Breast epithelium (tissue), 4 donors: Measurements from ENCODE around the gene DIP2A. TPM values are rescaled to one million over a fixed set of nuclear protein-coding genes. Genes with fewer than 3 reads are reported as not detected.
"Not testable (repeated sequence)": the region's sequence is repeated elsewhere in the genome, so short reads cannot be mapped to it uniquely, and the experiment has no call there.

ENCODE experiments used
- DNase-seq, 2 donors: peaks; one replicate each; pipeline ENCODE4 v3.0.0-alpha.2; 2019; ENCODE audit warnings: low spot score in 2 of 2
- H3K27ac ChIP-seq, 2 donors: fragments of 200-600 bp; sonication (generic) in 1 of 2; one replicate each; pipeline ENCODE4 v1.5.1; 2016 to 2019; ENCODE audit warnings: mild to moderate bottlenecking in 1 of 2
- H3K27me3 ChIP-seq, 2 donors: fragments of 200-600 bp; sonication (generic) in 1 of 2; one replicate each; pipeline versions ENCODE4 v1.5.1 to v1.6.0; 2017 to 2019; ENCODE audit warnings: control low read depth in 1 of 2, mild to moderate bottlenecking in 1 of 2
- H3K36me3 ChIP-seq: fragments of 200-600 bp; one replicate; pipeline ENCODE4 v1.5.1; 2019
- H3K4me1 ChIP-seq, 2 donors: fragments of 200-600 bp; sonication (generic); one replicate each; pipeline ENCODE4 v1.5.1; 2016 to 2019; ENCODE audit warnings: control low read depth in 1 of 2
- H3K4me3 ChIP-seq, 3 donors: fragments of 200-600 bp; sonication (generic); 1 replicate in 2 of 3; 2 replicates in 1 of 3; pipeline ENCODE4 v1.5.1; 2016 to 2019; ENCODE audit warnings: mild to moderate bottlenecking in 3 of 3, moderate library complexity in 2 of 3
- H3K9me3 ChIP-seq, 2 donors: fragments of 200-600 bp; sonication (generic) in 1 of 2; one replicate each; pipeline ENCODE4 v1.5.1; 2016 to 2019; ENCODE audit warnings: control low read depth in 1 of 2
- POLR2A ChIP-seq: fragments of 450-650 bp; IDR thresholded peaks from one replicate; pipeline ENCODE4 v1.6.1; 2016; ENCODE audit warnings: antibody characterized with exemption, mild to moderate bottlenecking, moderate library complexity
- POLR2AphosphoS5 ChIP-seq, 3 donors: sonication (generic); formaldehyde crosslinking; IDR thresholded peaks; one replicate each; pipeline ENCODE4 v1.6.1; 2017; ENCODE audit warnings: antibody characterized with exemption in 3 of 3
- intact Hi-C: fragments of 100-400 bp; cut with DNase I; formaldehyde crosslinking; loops from one replicate; pipeline ENCODE4 v1.15.1; 2023; ENCODE audit warnings: low total_unique reads
- total RNA-seq, 3 donors: library from RNA; depleted of rRNA; stranded (reverse); fragments of >200 nt; gene quantifications; one replicate each; pipeline ENCODE4 v1.1.0, GENCODE V29; 2016
- TF ChIP-seq, protein P1 (sequence below), 3 donors: fragments of 450-650 bp; IDR thresholded peaks; one replicate each; pipeline ENCODE4 v1.5.1; 2016 to 2017; ENCODE audit warnings: antibody characterized with exemption in 3 of 3, mild to moderate bottlenecking in 3 of 3, moderate library complexity in 3 of 3

The DIP2A gene
- total RNA-seq, 3 donors from 2014 or later: 32.6 to 43.9 (median 42.0) TPM

DNA sequence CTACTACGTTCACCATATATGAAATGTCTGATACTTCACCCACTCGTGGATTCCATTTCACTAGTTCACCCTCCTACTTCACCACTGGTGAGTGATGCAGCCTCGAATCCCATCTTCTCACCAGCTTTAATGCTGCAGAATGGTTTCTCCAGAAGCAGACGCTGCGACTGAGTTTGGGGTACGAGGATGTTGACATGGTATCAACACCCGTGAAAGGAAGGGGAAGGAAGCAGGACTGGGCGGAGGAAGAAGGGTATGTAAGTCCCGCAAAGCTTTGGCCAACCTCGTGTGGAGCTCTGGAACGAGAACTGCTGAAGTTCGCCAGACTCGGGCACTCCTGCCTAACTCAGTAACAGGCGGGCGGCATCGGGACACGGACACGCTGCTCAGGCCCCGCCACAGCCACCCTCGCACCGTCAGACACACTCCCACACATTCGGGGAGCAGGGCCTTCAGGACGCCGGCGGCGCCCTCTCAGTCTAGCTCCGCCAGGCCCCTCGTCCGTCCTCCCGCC, 833 bp upstream of the DIP2A start:
- TF ChIP-seq POLR2AphosphoS5 (IDR thresholded peaks at IDR 0.05) (no peak), POLR2A (no peak)
- Histone ChIP-seq H3K4me3 (peak overlapping the region; percentile 96), H3K4me1 (peaks cover 0 to 3% of the 10 kb centered on the region in 2 donors), H3K27me3 (no peaks in the 10 kb centered on the region), H3K9me3 (no peaks in the 10 kb centered on the region), H3K27ac (peak overlapping the region; percentile 85 to 88), H3K36me3 (no peaks in the 10 kb centered on the region)
- intact Hi-C loops: loop anchor here (2.0 kb wide), 1 partner anchor 37 kb away; no protein-coding TSS in a partner anchor
- no peak for DNase-seq

DNA sequence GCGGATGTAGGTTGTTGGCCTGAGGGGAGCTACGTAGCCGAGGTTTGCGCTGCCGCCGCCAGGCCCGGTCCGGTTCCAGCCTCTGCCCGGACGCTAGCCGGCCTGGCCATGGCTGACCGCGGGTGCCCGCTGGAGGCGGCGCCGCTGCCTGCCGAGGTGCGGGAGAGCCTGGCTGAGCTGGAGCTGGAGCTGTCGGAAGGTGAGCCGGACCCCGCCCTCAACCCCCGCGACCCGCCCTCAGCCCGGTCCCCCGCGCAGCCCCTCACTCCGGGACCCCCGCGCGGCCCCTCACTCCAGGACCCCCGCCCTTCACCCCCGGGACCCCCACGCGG, 299 bp downstream of the DIP2A start:
- peak overlapping the region; percentile 96 for H3K4me3 ChIP-seq
- intact Hi-C loops: no loop called here
- H3K27me3 ChIP-seq: no peaks in the 10 kb centered on the region
- TF ChIP-seq, protein P1, sequence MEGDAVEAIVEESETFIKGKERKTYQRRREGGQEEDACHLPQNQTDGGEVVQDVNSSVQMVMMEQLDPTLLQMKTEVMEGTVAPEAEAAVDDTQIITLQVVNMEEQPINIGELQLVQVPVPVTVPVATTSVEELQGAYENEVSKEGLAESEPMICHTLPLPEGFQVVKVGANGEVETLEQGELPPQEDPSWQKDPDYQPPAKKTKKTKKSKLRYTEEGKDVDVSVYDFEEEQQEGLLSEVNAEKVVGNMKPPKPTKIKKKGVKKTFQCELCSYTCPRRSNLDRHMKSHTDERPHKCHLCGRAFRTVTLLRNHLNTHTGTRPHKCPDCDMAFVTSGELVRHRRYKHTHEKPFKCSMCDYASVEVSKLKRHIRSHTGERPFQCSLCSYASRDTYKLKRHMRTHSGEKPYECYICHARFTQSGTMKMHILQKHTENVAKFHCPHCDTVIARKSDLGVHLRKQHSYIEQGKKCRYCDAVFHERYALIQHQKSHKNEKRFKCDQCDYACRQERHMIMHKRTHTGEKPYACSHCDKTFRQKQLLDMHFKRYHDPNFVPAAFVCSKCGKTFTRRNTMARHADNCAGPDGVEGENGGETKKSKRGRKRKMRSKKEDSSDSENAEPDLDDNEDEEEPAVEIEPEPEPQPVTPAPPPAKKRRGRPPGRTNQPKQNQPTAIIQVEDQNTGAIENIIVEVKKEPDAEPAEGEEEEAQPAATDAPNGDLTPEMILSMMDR (IDR thresholded peaks at IDR 0.05): no peak
- TF ChIP-seq POLR2A: no peak
- TF ChIP-seq POLR2AphosphoS5 (IDR thresholded peaks at IDR 0.05): no peak
- H3K36me3 ChIP-seq: no peaks in the 10 kb centered on the region
- peak overlapping the region; percentile 85 to 88 for H3K27ac ChIP-seq
- H3K9me3 ChIP-seq: no peaks in the 10 kb centered on the region
- H3K4me1 ChIP-seq: peaks cover 0 to 3% of the 10 kb centered on the region in 2 donors
- no peak for DNase-seq

DNA sequence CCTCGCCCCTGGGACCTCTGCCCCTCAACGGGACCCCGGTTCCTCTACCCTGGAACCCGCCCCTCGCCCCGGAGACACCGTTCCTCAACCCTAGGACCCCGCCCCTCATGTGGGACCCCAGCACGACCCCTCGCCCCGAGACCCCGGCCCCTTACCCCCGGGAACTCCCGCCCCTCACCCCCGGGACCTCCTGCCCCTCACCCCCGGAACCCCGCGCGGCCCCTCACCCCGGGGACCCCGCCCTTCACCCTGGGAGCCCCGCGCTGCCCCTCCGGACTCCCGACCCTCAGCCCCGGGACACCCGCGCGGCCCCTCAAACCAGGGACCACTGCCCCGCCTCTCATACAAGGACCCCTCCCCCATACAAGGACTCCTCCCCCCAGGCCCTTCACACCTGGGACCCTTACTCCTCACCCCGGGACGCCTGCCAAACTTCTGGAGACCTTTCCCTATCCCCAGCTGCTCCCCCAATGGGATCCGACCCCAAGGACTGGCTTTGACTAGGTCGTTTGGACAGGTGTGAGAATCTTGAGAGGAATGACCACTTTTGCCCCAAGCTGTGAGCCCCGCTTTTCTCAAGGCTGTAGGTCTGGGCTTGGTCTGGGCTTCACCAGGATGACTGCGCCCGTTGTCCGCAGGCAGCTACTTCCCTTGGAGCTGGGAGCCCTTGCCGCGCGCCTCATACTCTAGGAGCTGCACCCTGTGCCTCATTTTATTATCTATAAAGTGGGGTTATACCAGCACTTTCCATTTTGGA, 843 bp downstream of the DIP2A start:
- intact Hi-C loops: loop anchor here (5.0 kb wide), 1 partner anchor 322 kb away; no protein-coding TSS in a partner anchor
- Histone ChIP-seq H3K4me1 (peaks cover 0 to 3% of the 10 kb centered on the region in 2 donors), H3K27me3 (no peaks in the 10 kb centered on the region), H3K4me3 (peak overlapping the region; percentile 96), H3K36me3 (no peaks in the 10 kb centered on the region), H3K9me3 (no peaks in the 10 kb centered on the region), H3K27ac (peak overlapping the region; percentile 85 to 88)
- DNase-seq: peak in 1 of 2 donors; percentile 27
- TF ChIP-seq POLR2AphosphoS5 (IDR thresholded peaks at IDR 0.05) (no peak), POLR2A (no peak)
- TF ChIP-seq, protein P1 (IDR thresholded peaks at IDR 0.05): no peak

DNA sequence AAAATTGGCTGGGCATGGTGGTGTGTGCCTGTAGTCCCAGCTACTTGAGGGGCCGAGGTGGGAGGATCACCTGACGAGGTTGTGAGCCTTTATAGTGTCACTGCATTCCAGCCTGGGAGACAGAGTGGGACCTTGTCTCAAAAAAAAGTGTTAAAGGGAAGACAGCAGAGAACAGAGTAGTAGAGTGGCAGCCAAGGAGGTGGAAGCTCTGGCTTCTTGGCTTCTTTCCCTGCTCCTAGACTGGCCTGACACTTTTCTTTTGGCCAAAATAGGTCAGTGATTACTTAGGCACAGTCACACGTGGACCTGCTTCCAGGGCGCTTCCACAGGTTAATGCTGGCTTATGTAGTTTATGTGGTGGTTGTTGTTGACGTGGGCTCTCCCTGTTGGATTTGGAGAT, 3.2 kb downstream of the DIP2A start:
- Histone ChIP-seq H3K9me3 (no peaks in the 10 kb centered on the region), H3K27me3 (no peaks in the 10 kb centered on the region), H3K27ac (peak overlapping the region in 1 of 2 donors; percentile 14), H3K4me1 (peaks cover 0 to 3% of the 10 kb centered on the region in 2 donors), H3K36me3 (no peaks in the 10 kb centered on the region), H3K4me3 (no peak overlapping the region)
- TF ChIP-seq, protein P1 (IDR thresholded peaks at IDR 0.05): no peak
- TF ChIP-seq POLR2A (no peak), POLR2AphosphoS5 (IDR thresholded peaks at IDR 0.05) (no peak)
- intact Hi-C loops: loop anchor here (5.0 kb wide), 1 partner anchor 325 kb away; no protein-coding TSS in a partner anchor
- no peak for DNase-seq

DNA sequence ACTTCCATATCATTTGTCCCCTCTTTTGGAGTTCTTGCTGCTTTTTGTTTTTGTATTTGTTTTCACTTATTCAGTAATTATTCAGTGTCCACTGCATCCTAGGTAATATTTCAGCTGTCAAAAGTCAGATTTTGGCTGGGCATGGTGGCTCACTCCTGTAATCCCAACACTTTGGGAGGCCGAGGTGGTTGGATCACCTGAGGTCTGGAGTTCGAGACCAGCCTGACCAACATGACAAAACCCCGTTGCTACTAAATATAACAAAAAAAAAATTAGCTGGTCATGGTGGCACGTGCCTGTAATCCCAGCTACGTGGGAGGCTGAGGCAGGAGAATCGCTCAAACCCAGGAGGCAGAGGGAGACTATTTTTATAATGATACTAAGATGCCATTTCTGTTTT, 6.5 kb downstream of the DIP2A start:
- H3K9me3 ChIP-seq, H3K36me3 ChIP-seq, DNase-seq, H3K4me3 ChIP-seq, intact Hi-C loops, H3K27me3 ChIP-seq, H3K27ac ChIP-seq, H3K4me1 ChIP-seq: not testable (repeated sequence)

DNA sequence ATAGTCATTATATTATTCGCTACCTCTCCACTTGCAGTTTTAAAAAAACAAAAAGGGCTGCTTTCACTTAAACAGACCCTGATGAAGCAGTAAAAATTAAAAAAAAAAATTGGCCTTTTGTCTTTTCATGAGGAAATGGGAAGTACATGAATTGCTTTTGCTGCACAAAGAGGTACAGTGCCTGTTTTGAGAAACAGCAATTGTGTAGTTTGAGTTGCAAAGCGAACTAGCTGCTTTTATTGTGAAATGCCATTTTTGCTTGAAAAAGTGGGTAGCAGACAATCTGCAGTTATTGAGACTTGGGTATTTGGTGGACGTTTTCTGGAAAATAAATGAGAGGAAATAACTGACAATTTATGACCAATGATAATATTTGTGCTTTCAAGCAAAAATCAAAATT, 7.0 kb downstream of the DIP2A start:
- H3K4me3 ChIP-seq: no peak overlapping the region
- H3K27ac ChIP-seq: no peak overlapping the region
- H3K9me3 ChIP-seq: no peaks in the 10 kb centered on the region
- TF ChIP-seq POLR2AphosphoS5 (IDR thresholded peaks at IDR 0.05) (no peak), POLR2A (no peak)
- TF ChIP-seq, protein P1 (IDR thresholded peaks at IDR 0.05): no peak
- no peak for DNase-seq
- intact Hi-C loops: no loop called here
- no peaks in the 10 kb centered on the region for H3K27me3 ChIP-seq
- no peaks in the 10 kb centered on the region for H3K36me3 ChIP-seq
- H3K4me1 ChIP-seq: no peaks in the 10 kb centered on the region
